ENCODE measurements around the gene SMCO2.

SMCO2 gene

DNA sequence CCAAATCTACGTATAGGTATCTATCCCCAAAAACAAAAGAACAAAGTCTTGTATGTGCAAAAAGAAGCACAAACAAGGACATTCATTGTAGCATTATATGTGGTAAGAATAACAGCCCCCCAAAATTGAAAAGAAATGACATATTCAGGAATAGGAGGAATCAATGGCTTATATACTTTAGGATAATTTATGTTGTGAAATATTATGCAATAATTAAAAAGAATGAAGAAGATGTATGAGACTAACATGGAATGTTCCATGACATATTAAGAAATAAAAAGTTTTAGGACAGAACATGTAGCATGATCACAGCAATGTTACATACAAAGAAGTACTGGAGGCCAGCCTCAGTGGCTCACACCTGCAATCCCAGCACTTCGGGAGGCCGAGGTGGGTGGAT lies 9.1 kb downstream of the SMCO2 start:
- DNase-seq: no peak

DNA sequence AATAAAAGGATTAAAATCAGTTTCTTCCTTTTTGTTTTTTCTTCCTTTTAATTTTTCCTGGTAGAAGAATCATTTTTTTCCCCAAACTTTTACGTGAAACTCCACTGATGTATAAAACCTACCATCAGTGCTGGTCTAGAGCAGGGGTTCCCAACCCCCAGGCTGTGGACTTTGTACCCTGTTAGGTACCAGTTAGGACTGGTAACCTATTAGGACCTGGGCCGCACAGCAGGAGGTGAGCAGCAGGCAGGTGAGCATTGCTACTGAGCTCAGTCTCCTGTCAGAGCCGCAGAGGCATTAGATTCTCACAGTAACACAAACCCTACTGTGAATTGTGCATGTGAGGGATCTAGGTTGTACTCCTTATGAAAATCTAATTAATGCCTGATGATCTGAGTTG lies 10.1 kb downstream of the SMCO2 start:
- no peak for DNase-seq

DNA sequence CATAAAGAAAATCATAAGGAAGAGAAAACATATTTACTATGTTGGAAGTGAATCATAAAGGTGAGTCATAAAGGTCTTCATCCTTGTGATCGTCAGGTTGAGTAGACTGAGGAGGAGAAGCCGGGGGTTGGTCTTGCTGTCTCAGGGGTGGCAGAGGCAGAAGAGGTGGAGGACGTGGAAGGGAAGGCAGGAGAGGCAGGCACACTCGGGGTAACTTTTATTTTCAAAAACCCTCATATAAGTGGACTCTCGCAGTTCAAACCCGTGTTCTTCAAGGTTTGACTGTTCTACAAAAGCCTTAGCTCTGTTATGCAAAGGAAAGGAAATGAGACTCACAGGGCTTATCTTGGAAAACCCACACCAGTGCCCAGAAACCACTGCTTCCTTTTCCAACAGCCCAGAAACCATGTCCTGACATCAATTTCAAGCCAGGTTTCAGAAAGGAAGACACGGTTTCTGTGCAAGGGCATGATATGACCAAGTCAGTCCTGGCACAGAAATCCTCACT lies 14.0 kb downstream of the SMCO2 start:
- no peak for DNase-seq

DNA sequence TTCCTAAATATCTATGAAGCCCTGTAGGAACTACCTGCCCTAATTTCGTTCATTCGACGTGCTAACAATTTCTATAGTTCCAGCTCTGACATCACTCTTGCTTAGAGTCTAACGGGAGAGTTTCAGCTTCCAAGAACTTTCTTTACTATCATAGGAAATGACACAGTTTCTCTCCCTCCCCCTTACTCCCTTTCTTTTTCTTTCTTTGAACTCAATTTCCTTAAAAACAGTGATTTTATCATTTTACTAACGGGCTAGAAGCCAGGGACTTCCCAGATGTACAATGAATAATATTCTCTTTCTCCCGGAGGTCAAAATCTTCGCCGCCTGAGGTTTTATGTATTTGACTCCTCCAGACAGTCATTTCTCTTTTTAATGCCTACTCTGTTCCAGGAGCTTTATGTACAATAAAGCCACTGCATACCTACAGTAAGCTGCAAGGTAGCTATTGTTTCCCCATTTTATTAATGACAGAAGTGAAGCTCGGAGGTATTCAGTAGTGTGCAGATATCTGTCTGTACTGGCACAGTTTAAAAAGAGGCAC lies 15.7 kb downstream of the SMCO2 start:
- DNase-seq: peak; percentile 9

DNA sequence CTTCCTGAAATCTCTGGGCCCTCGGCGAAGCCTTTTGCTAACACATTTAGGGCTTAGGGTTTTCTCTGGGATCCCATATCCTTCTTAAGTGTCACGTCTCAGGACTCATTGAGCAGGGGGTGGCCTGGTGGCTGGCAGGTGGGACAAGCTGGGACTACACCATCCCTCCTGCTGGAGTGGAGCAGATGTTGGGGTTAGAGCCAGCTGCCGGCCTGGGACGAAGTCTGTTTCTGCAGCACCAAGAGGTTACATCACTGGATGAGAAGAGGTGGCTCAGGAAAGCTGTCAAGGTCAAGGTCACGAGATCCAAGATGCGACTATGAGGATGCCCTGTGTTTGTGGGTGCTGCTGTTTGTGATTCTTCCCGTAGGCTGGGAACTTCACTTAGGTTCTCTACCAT lies 16.3 kb downstream of the SMCO2 start:
- DNase-seq: no peak

DNA sequence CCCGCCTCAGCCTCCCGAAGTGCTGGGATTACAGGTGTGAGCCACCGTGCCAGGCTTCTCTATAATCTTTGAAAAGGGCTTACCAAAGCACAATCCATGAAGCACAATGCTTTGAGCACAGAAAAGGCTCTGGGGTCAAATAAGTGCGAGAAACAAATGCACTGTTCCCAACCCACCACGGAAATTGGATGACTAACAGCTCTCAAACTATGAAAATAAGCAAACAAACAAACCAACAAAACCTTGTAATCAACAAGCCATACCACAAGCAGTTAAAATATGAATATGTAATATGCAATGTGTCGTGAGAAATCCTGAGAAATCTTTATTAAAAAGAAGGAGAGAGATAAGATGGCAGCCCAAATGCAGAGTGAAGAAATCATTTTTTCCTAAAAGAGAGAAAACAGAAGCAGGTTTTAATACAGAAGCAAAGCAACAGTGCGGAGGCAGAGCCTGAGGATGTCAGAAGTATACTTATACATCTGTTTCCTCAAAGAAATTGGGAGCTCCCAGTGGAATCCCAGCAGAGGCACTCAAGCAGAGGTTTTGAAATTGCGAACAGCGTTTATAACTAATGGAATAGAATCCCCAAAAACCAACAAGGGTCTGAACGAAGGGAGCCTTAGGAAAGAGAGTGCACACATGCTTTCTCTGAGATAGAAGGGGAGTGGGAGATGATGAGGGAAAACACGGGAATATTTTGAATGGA lies 17.1 kb downstream of the SMCO2 start:
- no peak for DNase-seq

DNA sequence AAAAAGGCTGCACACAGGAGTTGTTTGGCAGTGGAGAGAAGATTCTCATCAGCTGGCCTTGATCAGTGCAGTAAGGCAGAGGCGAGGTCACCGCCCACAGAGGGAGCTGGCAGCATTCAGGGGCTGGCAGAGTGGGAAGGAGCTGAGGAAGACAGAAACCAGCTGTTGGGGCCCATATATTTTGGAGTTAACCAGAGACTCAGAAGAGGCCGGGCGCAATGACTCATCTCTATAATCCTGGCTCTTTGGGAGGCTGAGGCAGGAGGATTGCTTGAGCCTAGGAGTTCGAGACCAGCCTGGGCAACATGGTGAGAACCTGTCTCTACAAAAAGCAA lies 17.7 kb downstream of the SMCO2 start:
- peak; percentile 32 for DNase-seq

DNA sequence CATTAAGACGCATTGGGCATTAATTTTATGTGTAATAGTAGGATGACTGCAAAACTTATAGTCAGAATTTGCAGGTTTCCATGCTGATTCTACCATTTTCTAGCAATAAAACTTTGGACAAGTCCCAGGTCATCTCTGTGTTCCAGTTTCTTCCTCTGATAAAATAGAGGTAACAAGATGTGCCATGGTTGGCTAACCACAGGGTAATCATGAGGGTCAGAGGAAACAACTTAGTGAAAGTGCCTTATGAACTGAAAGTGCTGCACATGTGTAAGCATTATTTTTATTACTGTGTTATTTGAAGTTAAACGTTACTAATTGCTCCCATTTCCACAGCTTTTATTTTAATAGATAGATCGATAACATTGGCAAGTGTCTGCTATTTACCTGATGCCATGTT lies 21.1 kb downstream of the SMCO2 start:
- no peak for DNase-seq

DNA sequence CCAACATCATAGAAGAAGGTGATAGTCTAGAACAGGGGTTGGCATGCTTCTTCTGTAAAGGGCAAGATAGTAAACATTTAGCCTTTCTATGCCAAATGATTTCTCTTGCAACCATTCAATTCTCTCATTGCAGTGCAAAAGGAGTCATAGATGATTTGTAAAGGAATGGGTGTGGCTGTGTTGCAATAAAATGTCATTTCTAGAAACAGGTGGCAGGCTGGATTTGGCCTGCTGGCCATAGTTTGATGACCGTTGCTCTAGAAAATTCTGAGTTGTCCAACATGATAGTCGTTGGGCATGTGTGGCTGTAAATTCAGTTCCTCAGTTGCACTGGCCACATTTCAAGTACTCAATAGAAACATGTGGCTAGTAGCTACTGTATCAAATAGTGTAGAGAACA lies 21.7 kb downstream of the SMCO2 start:
- no peak for DNase-seq

DNA sequence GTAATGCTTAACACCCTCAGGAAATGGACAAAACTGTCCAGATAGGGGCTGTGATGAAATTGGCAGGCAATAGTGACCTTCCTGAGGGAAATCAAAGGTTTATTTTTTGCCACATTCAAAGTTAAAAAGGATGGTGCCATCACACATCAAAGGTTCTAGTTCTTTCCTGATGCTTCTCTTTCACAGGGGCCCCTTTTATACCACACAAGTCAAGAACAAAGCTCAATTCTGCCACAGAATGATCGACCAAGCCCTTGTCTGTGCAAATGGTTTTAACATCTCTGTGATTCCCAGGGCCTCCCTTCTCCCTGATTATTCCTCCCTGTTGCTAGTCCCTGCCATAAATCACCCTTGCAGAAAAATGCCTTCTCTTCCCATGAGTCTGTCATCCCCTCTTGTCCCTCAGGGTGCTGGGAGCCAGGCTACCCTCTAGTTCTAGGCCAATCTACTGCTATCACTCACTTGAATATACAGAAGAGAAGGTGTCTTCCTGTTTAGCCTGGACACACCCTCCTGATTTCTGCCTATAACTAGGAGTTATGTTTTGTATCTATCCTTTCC lies 22.7 kb downstream of the SMCO2 start:
- no peak for DNase-seq

DNA sequence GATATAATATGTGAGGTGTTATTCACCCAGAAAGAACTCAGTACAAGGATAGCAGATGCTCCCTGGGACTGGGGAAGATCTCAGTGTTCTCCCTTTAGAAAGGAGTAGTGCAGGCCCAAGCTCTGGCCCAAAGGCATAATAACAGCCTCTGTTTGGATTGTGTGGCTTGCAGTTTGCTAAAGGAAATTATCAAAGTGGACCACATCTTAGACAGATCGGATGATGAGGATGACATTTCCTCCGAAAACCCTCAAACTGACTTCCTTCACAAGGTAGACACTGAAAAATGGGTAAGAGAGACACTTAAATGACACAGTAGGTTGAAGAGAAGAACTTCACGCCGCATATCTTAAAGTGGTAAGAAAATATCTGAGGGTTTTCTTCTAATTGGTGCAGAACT lies 26.1 kb downstream of the SMCO2 start:
- DNase-seq: no peak

DNA sequence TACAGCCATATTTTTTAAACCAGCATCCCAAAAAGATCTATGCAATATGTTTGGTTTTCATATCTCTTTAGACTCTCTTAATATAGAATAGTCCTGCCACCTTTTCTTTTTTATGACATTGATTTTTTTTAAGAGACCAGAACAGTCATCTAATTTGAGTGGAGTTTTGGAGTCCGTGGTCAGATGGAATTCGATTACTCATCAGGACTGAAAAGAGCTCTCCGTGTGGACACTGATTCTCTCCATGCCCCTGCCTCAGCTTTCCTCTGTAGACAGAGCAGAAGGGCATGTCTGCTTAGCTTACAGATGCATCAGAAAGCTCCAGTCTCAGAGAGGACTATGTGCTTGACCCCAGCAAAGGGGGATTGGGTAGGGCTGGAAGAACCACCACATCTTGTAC lies 27.8 kb downstream of the SMCO2 start:
- peak; percentile 89 for DNase-seq

DNA sequence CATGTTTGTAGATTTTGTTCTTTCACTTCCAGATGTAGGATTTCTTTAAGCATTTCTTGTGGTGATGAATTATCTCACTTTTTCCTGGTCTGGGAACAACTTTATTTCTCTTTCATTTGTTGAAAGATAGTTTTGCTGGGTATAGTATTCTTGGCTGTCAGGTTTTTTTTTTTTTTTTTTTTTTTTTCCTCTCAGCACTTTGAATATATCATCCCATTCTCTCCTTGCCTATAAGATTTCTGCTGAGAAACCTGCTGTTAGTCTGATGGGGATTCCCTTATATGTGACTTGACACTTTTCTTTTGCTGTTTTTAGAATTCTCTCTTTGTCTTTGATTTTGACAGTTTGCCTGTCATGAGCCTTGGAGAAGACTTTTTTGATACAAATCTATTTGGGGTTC lies 30.5 kb downstream of the SMCO2 start:
- DNase-seq: no peak

DNA sequence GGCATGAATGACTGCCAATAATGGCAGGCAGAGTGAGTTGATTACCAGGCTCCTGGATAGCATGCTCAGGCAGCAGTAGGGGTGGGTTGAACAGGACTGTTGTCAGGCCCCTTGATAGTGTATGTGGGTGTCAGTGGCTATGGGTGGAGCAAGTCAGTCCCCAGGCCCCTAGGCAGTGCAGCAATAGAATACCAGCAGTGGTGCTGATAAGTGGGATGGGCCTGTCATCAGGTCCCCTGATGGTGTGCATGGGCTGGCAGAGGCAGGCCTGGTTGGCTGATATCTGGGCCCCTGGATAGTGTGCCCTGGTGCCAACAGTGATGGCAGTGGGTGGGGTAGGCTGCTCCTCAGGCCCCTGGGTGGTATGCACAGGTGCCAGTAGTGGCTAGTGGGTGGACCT lies 32.4 kb downstream of the SMCO2 start:
- DNase-seq: no peak

DNA sequence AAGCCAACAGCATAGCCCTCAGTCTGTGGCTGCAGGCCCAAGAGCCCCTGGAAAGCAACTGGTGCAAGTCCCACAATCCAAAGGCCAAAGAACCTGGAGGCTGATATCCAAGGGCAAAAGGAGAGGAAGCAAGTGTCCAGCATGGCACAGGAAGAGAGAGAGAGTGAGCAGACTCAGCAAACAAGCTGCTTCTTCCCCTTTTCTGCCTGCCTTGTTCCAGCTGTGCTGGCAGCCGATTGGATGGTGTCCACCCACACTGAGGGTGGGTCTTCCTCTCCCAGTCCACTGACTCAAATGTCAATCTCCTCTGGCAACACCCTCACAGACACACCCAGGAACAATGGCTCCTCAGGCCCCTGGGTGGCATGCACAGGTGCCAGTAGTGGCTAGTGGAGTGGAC lies 33.5 kb downstream of the SMCO2 start:
- no peak for DNase-seq

DNA sequence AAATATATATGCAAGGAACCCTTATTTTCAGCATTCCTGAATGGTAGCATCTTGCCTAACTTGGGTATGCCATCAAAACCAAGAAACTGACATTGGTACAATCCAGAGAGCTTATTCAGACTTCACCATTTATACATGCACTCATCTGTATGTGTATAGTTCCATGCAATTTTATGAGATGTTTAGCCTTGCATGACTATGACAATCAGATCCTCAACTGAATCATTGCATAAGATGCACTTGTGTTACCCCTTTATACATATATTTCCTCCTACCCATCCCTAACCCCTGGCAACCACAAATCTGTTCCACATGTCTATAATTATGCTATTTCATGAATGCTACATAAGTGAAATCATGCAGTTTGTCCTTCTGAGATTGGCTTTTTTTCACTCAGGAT lies 40.4 kb downstream of the SMCO2 start:
- no peak for DNase-seq

DNA sequence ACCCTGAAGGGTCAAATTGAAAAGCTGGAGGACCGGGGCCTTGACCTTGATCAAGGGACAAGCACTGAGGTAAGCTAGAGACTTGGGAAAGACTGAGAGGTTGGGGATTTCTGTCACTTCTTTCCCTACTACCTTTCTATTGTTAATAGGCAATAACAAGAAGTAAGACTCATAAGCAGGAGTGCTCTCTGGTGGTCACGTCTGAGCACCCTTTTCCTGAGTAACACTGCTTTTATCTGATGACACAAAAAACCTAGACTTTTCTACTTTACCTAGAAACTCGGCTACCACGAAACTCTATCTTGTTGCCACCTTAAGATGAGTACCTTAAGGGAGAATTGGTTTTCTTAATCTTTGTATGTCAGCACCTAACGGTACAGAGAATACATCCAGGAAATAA lies 41.9 kb downstream of the SMCO2 start:
- no peak for DNase-seq

DNA sequence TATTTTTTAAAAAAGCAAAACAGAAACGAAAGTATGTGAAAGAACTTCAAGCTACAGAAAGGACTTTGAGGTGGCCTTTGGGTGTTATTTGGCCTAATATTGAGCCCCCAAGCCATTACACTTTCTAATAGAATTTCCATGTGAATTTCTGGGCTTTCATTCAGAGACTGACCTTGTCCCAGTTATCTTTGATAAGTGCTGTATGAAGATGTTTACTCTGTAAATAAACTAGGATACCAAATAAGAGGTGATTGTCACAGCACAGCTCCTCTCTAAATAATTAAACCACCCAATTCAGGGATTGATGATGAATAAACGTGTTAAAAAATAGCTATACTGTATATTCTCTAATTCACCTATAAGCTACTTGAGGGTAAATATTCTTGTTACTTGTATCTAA lies 44.7 kb downstream of the SMCO2 start:
- DNase-seq: no peak

DNA sequence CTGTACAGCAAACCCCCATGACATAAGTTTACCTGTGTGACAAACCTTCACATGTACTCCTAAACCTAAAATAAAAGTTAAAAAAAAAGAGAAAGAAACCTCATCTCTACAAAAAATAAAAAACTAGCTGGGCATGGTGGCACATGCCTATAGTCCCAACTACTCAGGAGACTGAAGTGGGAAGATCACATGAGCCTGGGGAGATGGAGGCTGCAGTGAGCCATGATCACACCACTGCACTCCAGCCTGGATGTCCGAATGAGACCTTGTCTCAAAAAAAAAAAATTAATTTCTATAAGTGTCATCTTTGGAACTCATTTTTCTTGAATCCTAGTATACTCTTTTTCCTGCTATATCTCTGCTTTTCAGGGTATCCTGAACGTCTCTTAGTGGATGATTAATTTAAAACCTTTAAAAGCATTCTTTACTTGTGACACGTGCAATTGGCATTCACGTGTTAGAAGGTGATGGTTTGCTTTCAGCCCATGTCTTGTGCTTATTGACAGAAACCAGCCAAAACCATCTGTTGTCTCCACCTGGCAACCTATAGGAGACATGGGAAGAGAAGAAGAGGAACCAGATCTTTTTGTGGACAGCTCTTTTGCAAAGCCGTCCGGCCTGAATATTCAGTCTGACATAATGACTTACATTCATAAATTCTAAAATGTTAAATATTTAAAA lies 46.9 kb downstream of the SMCO2 start:
- DNase-seq: peak; percentile 15

DNA sequence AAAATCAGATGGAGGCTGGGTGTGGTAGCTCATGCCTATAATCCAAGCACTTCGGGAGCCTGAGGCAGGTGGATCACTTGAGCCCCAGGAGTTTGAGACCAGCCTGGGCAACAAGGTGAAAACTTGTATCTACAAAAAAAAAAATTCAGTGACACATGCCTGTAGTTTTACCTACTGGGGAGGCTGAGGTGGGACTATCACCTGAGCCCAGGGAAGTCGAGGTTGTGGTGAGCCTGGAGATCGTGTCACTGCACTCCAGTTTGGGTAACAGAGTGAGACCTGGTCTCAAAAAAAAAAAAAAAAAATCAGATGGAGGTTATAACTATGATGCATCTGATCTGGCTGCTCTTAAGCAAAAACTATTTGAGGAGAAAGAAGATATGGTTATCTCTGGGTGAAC lies 50.9 kb downstream of the SMCO2 start:
- no peak for DNase-seq

DNA sequence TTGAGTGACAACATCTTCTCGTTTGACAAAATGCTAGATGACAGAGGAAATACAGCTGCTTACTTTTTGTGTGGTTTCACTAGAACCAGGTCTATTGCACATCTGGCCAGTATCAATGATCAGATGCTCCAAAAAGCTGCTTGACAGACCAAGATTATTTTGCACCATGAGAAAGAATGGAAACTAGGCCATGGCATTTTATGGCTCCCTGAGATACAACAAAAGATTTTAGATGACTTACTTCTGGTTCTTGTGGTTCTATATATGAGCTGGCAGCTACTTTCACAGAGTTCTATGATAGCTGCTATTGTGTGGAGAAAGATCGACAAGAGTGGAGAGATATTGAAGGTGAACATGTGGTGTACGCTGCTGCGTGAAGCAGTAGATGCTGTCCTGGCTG lies 51.6 kb downstream of the SMCO2 start:
- DNase-seq: no peak

DNA sequence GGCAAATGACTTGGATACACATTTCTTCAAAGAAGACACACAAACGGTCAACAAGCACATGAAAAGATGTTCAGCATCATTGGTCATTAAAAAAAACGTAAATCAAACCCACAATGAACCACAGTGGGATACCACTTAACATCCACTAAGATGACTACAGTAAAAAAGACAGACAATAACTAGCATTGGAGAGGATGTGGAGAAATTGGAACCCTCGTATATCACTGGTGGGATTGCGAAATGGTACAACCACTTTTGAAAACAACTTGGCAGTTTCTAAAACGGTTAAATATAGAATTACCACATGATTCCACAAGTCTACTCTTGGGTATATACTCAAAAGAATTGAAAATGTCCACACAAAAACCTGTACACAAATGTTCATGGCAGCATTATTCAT lies 52.2 kb downstream of the SMCO2 start:
- DNase-seq: no peak

DNA sequence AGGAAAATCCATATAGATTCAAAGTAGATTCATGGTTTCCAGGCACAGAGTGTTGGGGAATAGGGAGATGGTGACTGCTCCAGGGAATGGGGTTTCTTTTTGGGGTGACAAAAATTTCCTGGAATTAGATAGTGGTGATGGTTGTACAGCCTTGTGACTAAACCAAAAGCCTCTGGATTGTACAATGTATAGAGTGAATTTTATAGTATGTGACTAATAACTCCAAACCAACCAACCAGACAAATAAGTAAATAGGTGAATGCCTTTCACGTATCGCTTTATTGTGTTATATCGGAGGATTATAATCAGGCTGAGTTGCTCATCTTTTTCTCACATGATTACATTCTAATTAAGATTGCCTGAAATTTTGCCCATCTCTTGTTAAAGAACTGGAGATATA lies 52.8 kb downstream of the SMCO2 start:
- DNase-seq: no peak

DNA sequence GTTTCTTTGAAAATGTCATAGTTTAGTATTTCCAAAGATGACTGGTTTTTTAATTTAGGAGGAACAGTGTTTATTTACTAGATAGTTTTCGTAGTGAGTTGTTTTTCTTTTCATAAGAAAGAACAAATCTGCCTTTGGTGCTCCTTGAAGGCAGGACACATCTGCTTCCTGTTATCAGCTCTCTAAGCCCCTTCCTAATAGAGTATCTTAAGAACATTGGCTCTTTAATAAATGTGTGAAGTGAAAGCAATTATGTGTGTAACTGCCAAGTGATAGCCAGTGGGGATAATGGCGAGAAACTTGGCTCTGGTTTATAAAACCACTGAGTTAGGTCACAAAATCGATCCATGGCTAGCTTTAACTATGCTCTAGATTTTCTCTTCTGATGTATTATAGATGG lies 54.0 kb downstream of the SMCO2 start:
- DNase-seq: no peak
